Right cardiac atrium (tissue), 5 donors: Measurements from ENCODE around the gene RYR1. TPM values are rescaled to one million over a fixed set of nuclear protein-coding genes. Genes with fewer than 3 reads are reported as not detected.
A peak's percentile ranks its signal among the peaks of the same experiment; 100 is the strongest.

Experiments used
- ATAC-seq, 2 donors: fragments of 200-7000 bp; cut with Tn5 transposase; one replicate each; pipeline versions ENCODE4 v1.8.0 to v1.9.1; 2020; ENCODE audit warnings: moderate library complexity in 2 of 2, mild to moderate bottlenecking in 1 of 2
- DNase-seq, 3 donors: peaks; one replicate each; pipeline ENCODE4 v3.0.0-alpha.2; 2020
- H3K27ac ChIP-seq: one replicate; pipeline ENCODE4 v1.5.1; 2013; ENCODE audit warnings: mild to moderate bottlenecking, low read length, control low read depth, moderate library complexity
- H3K27me3 ChIP-seq: one replicate; pipeline ENCODE4 v1.6.1; 2013; ENCODE audit not compliant: control insufficient read depth, insufficient read depth
- H3K4me1 ChIP-seq: one replicate; pipeline ENCODE4 v1.6.1; 2013; ENCODE audit warnings: low read length; ENCODE audit not compliant: control insufficient read depth, insufficient read depth
- H3K4me3 ChIP-seq: one replicate; pipeline ENCODE4 v1.5.1; 2013; ENCODE audit warnings: low read length, control low read depth
- H3K9me3 ChIP-seq: one replicate; pipeline ENCODE4 v1.6.1; 2013; ENCODE audit warnings: low read length; ENCODE audit not compliant: control insufficient read depth
- WGBS: extraction: QIAGEN DNeasy Blood & Tissue Kit; methylation state at CpG from one replicate; pipeline ENCODE4 v1.1.7; 2013; 5-methylcytosine and 5-hydroxymethylcytosine counted together
- intact Hi-C, 4 donors: fragments of 100-400 bp; cut with DNase I; formaldehyde crosslinking; loops; one replicate each; pipeline versions ENCODE4 v1.11.0 to v1.14.0; 2022 to 2023
- polyA plus RNA-seq: library from polyadenylated mRNA; stranded (reverse); fragments of 200-250 nt; gene quantifications from one replicate; pipeline ENCODE4 v1.2.3, GENCODE V29; 2013
- total RNA-seq, 4 donors: library from RNA; stranded (reverse); fragmentation: NEBNext Ultra II Directional; extraction: Animal tissue kit (Norgen Biotek cat#: 25700); gene quantifications; one replicate each; pipeline ENCODE4 v1.2.1, GENCODE V29; 2021
- donor health status: healthy with polysubstance abuse.
- donor health status: DM: no; HTN: yes; CAD: no.
- donor health status: DM: no; HTN: no; CAD: no.
- donor health status: DM: no; HTN: yes; CAD: no; lungs with severe emphysema.
- donor health status: DM: yes; HTN: yes; CAD: no.

RYR1 gene
- total and polyA plus RNA-seq, 5 donors, result 0.80 to 1.6 (median 1.1) TPM

GRCh38 chr19:38496603-38497487 is 63.4 kb downstream of the RYR1 start:
- DNase-seq, result peak; percentile 39 to 72 (median 70)

GRCh38 chr19:38497907-38498306 is 64.4 kb downstream of the RYR1 start:
- no peak for DNase-seq

More at GRCh38 chr19:38496603-38497487, 63.4 kb downstream of the RYR1 start:
- ATAC-seq, result peak in 1 of 2 donors; percentile 46
- no peak overlapping the region for H3K27ac ChIP-seq
- no peak overlapping the region for H3K4me3 ChIP-seq
- no peaks in the 10 kb centered on the region for H3K27me3 ChIP-seq
- no peaks in the 10 kb centered on the region for H3K4me1 ChIP-seq
- H3K9me3 ChIP-seq, result no peaks in the 10 kb centered on the region
- intact Hi-C loops, result no loop called here
- WGBS, result 75% methylated on average over 30 of the region's 30 CpGs

GRCh38 chr19:38499532-38499931 is 66.0 kb downstream of the RYR1 start:
- 90% methylated on average over 21 of the region's 21 CpGs for WGBS
- H3K4me1 ChIP-seq, result no peaks in the 10 kb centered on the region
- H3K27ac ChIP-seq, result no peak overlapping the region
- no peaks in the 10 kb centered on the region for H3K9me3 ChIP-seq
- DNase-seq (no peak), ATAC-seq (no peak)
- intact Hi-C loops, result no loop called here
- H3K27me3 ChIP-seq, result no peaks in the 10 kb centered on the region
- H3K4me3 ChIP-seq, result no peak overlapping the region

More at GRCh38 chr19:38497907-38498306, 64.4 kb downstream of the RYR1 start:
- 90% methylated on average over 4 of the region's 4 CpGs for WGBS
- Histone ChIP-seq H3K4me1 (no peaks in the 10 kb centered on the region), H3K4me3 (no peak overlapping the region), H3K27me3 (no peaks in the 10 kb centered on the region), H3K9me3 (no peaks in the 10 kb centered on the region), H3K27ac (no peak overlapping the region)
- no peak for ATAC-seq
- intact Hi-C loops, result no loop called here

GRCh38 chr19:38500450-38500849 is 67.0 kb downstream of the RYR1 start:
- ATAC-seq (no peak), DNase-seq (no peak)
- Histone ChIP-seq H3K4me3 (no peak overlapping the region), H3K27ac (no peak overlapping the region), H3K9me3 (no peaks in the 10 kb centered on the region), H3K27me3 (no peaks in the 10 kb centered on the region), H3K4me1 (no peaks in the 10 kb centered on the region)
- WGBS, result 80% methylated on average over 11 of the region's 11 CpGs
- intact Hi-C loops, result no loop called here

- intact Hi-C loops, result no loop called here
- no peak for DNase-seq
- H3K27me3 ChIP-seq, result no peaks in the 10 kb centered on the region
- H3K27ac ChIP-seq, result no peak overlapping the region
- H3K4me1 ChIP-seq, result no peaks in the 10 kb centered on the region
- no peaks in the 10 kb centered on the region for H3K9me3 ChIP-seq
- H3K4me3 ChIP-seq, result no peak overlapping the region
- 92% methylated on average over 41 of the region's 41 CpGs for WGBS
- ATAC-seq, result no peak
These were observed 69.1 kb downstream of the RYR1 start for GRCh38 chr19:38502410-38503076.

GRCh38 chr19:38503077-38503410 is 69.6 kb downstream of the RYR1 start:
- no peak overlapping the region for H3K4me3 ChIP-seq
- no peak for ATAC-seq
- no peak for DNase-seq
- no peaks in the 10 kb centered on the region for H3K9me3 ChIP-seq
- no peaks in the 10 kb centered on the region for H3K4me1 ChIP-seq
- intact Hi-C loops, result no loop called here
- no peak overlapping the region for H3K27ac ChIP-seq
- no peaks in the 10 kb centered on the region for H3K27me3 ChIP-seq
- 84% methylated on average over 4 of the region's 4 CpGs for WGBS

- no peaks in the 10 kb centered on the region for H3K27me3 ChIP-seq
- DNase-seq (no peak), ATAC-seq (no peak)
- no peaks in the 10 kb centered on the region for H3K4me1 ChIP-seq
- H3K9me3 ChIP-seq, result no peaks in the 10 kb centered on the region
- H3K4me3 ChIP-seq, result no peak overlapping the region
- H3K27ac ChIP-seq, result no peak overlapping the region
- 66% methylated on average over 3 of the region's 3 CpGs for WGBS
- intact Hi-C loops, result no loop called here
These were observed 72.5 kb downstream of the RYR1 start for GRCh38 chr19:38505958-38506357.

GRCh38 chr19:38506375-38506722 is 72.9 kb downstream of the RYR1 start:
- DNase-seq, result no peak
- Histone ChIP-seq H3K27me3 (no peaks in the 10 kb centered on the region), H3K4me3 (no peak overlapping the region), H3K4me1 (no peaks in the 10 kb centered on the region), H3K9me3 (no peaks in the 10 kb centered on the region), H3K27ac (no peak overlapping the region)
- ATAC-seq, result no peak
- intact Hi-C loops, result no loop called here
- 81% methylated on average over 11 of the region's 11 CpGs for WGBS

- H3K4me3 ChIP-seq, result no peak overlapping the region
- H3K27me3 ChIP-seq, result no peaks in the 10 kb centered on the region
- H3K9me3 ChIP-seq, result no peaks in the 10 kb centered on the region
- ATAC-seq, result peak; percentile 83 to 94
- peak; percentile 89 to 96 (median 92) for DNase-seq
- WGBS, result 26% methylated on average over 35 of the region's 35 CpGs
- H3K4me1 ChIP-seq, result no peaks in the 10 kb centered on the region
- intact Hi-C loops, result no loop called here
- H3K27ac ChIP-seq, result no peak overlapping the region
These were observed 73.4 kb downstream of the RYR1 start for GRCh38 chr19:38506723-38507550.

GRCh38 chr19:38507551-38508127 is 74.1 kb downstream of the RYR1 start:
- no peak for ATAC-seq
- 72% methylated on average over 12 of the region's 12 CpGs for WGBS
- H3K4me3 ChIP-seq, result no peak overlapping the region
- H3K27ac ChIP-seq, result no peak overlapping the region
- intact Hi-C loops, result no loop called here
- no peaks in the 10 kb centered on the region for H3K27me3 ChIP-seq
- no peaks in the 10 kb centered on the region for H3K9me3 ChIP-seq
- DNase-seq, result no peak
- H3K4me1 ChIP-seq, result no peaks in the 10 kb centered on the region
